ENCODE results near the gene VPS13C. TPM values are rescaled to one million over a fixed set of nuclear protein-coding genes. Genes with fewer than 3 reads are reported as not detected.

The VPS13C gene
- total and polyA plus RNA-seq, 2 donors (not counting 1 experiment from before 2014, with no cell fraction given), result 40.0 to 236 TPM

- Histone ChIP-seq H4K20me1 (ENCODE audit: control insufficient read depth, insufficient read depth, low read length, poor library complexity, severe bottlenecking) (no peaks in the 10 kb centered on the region), H3K9me3 (ENCODE audit: control extremely low read depth in 1 of 3, control insufficient read depth in 2 of 3, insufficient read depth in 1 of 3, low read length in 2 of 3) (no peaks in the 10 kb centered on the region), H3K4me2 (replicated peaks; ENCODE audit: low read depth, low read length, poor library complexity, severe bottlenecking) (no peak overlapping the region), H2AFZ (ENCODE audit: insufficient read depth, low read depth, low read length, poor library complexity, severe bottlenecking) (no peak overlapping the region), H3K36me3 (replicated peaks in 1 of 2; ENCODE audit: control extremely low read depth in 1 of 2, control insufficient read depth in 1 of 2, extremely low read depth in 1 of 2, insufficient read depth in 2 of 2, low read length in 1 of 2) (no peaks in the 10 kb centered on the region), H3K4me1 (ENCODE audit: control insufficient read depth in 2 of 2, insufficient read depth in 2 of 2, low read length in 2 of 2) (no peaks in the 10 kb centered on the region), H3K79me2 (ENCODE audit: control insufficient read depth, insufficient read depth, low read length) (no peaks in the 10 kb centered on the region), H3K27me3 (replicated peaks in 1 of 4; ENCODE audit: control extremely low read depth in 1 of 4, control insufficient read depth in 3 of 4, insufficient read depth in 4 of 4, low read length in 3 of 4) (no peaks in the 10 kb centered on the region), H3K27ac (ENCODE audit: low read length in 2 of 2) (no peak overlapping the region), H3K9ac (ENCODE audit: low read length) (no peak overlapping the region), H3K4me3 (ENCODE audit: control extremely low read depth in 1 of 5, extremely low read depth in 1 of 5, insufficient read depth in 1 of 5, low read depth in 2 of 5, low read length in 4 of 5) (no peak overlapping the region)
- TF ChIP-seq EZH2 (IDR thresholded peaks at IDR 0.05; ENCODE audit: borderline replicate concordance, insufficient read depth, low read depth, low read length, poor library complexity, severe bottlenecking), result no peak
- TF ChIP-seq CTCF (IDR thresholded peaks at IDR 0.05), result no peak
- intact Hi-C loops (cut with micrococcal nuclease), result no loop called here
- ATAC-seq (ENCODE audit: low read depth) (no peak), DNase-seq (no peak)
- no CpG with 5 or more reads among the region's 2 CpGs for WGBS (ENCODE audit: insufficient coverage)
- Mint-ChIP-seq H3K4me3 (no peak overlapping the region), H3K4me1 (no peaks in the 10 kb centered on the region), H3K27ac (no peak overlapping the region), H3K27me3 (peaks cover 23% of the 10 kb centered on the region), H3K9me3 (ENCODE audit: insufficient read depth) (no peaks in the 10 kb centered on the region)
- ChIA-PET POLR2A (no interaction called here), CTCF (interaction anchor here (0.6 kb wide), 1 partner anchor 13 kb away, joined by 3 read pairs; no protein-coding TSS in a partner anchor)
Measured at GRCh38 chr15:62107571-62108121, 47.4 kb upstream of the VPS13C start.

- H3K9me3 Mint-ChIP-seq (ENCODE audit: insufficient read depth), result no peaks in the 10 kb centered on the region
- Histone ChIP-seq H3K4me2 (replicated peaks; ENCODE audit: low read depth, low read length, poor library complexity, severe bottlenecking) (no peak overlapping the region), H3K9me3 (ENCODE audit: control extremely low read depth in 1 of 3, control insufficient read depth in 2 of 3, insufficient read depth in 1 of 3, low read length in 2 of 3) (no peaks in the 10 kb centered on the region), H3K27ac (ENCODE audit: low read length in 2 of 2) (no peak overlapping the region), H3K4me3 (ENCODE audit: control extremely low read depth in 1 of 5, extremely low read depth in 1 of 5, insufficient read depth in 1 of 5, low read depth in 2 of 5, low read length in 4 of 5) (no peak overlapping the region), H3K4me1 (ENCODE audit: control insufficient read depth in 2 of 2, insufficient read depth in 2 of 2, low read length in 2 of 2) (no peaks in the 10 kb centered on the region), H4K20me1 (ENCODE audit: control insufficient read depth, insufficient read depth, low read length, poor library complexity, severe bottlenecking) (no peaks in the 10 kb centered on the region), H3K9ac (ENCODE audit: low read length) (no peak overlapping the region), H3K27me3 (replicated peaks in 1 of 4; ENCODE audit: control extremely low read depth in 1 of 4, control insufficient read depth in 3 of 4, insufficient read depth in 4 of 4, low read length in 3 of 4) (no peaks in the 10 kb centered on the region), H2AFZ (ENCODE audit: insufficient read depth, low read depth, low read length, poor library complexity, severe bottlenecking) (no peak overlapping the region), H3K79me2 (ENCODE audit: control insufficient read depth, insufficient read depth, low read length) (no peaks in the 10 kb centered on the region), H3K36me3 (replicated peaks in 1 of 2; ENCODE audit: control extremely low read depth in 1 of 2, control insufficient read depth in 1 of 2, extremely low read depth in 1 of 2, insufficient read depth in 2 of 2, low read length in 1 of 2) (no peaks in the 10 kb centered on the region)
- ChIA-PET CTCF (no interaction called here), POLR2A (no interaction called here)
- intact Hi-C loops (cut with micrococcal nuclease), result no loop called here
- TF ChIP-seq EZH2 (IDR thresholded peaks at IDR 0.05; ENCODE audit: borderline replicate concordance, insufficient read depth, low read depth, low read length, poor library complexity, severe bottlenecking) (no peak), CTCF (IDR thresholded peaks at IDR 0.05) (no peak)
- no CpG with 5 or more reads among the region's 3 CpGs for WGBS (ENCODE audit: insufficient coverage)
- no peak overlapping the region for H3K4me3 Mint-ChIP-seq
- no peaks in the 10 kb centered on the region for H3K4me1 Mint-ChIP-seq
- ATAC-seq (ENCODE audit: low read depth) (no peak), DNase-seq (no peak)
- H3K27ac Mint-ChIP-seq, result no peak overlapping the region
- peaks cover 16% of the 10 kb centered on the region for H3K27me3 Mint-ChIP-seq
Measured at GRCh38 chr15:62106096-62106495, 45.8 kb upstream of the VPS13C start.
